ENCODE results near the gene TEK.

The TEK gene

GRCh38 chr9:27183131-27183530 is 74.1 kb downstream of the TEK start:
- TF ChIP-seq, protein P1, sequence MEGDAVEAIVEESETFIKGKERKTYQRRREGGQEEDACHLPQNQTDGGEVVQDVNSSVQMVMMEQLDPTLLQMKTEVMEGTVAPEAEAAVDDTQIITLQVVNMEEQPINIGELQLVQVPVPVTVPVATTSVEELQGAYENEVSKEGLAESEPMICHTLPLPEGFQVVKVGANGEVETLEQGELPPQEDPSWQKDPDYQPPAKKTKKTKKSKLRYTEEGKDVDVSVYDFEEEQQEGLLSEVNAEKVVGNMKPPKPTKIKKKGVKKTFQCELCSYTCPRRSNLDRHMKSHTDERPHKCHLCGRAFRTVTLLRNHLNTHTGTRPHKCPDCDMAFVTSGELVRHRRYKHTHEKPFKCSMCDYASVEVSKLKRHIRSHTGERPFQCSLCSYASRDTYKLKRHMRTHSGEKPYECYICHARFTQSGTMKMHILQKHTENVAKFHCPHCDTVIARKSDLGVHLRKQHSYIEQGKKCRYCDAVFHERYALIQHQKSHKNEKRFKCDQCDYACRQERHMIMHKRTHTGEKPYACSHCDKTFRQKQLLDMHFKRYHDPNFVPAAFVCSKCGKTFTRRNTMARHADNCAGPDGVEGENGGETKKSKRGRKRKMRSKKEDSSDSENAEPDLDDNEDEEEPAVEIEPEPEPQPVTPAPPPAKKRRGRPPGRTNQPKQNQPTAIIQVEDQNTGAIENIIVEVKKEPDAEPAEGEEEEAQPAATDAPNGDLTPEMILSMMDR (IDR thresholded peaks at IDR 0.05; ENCODE audit: insufficient read depth, low read depth, low read length, missing control alignments) = no peak
- H3K4me3 ChIP-seq (ENCODE audit: low read depth, low read length) = no peak overlapping the region
- DNase-seq (ENCODE audit: low read depth) = no peak

DNA sequence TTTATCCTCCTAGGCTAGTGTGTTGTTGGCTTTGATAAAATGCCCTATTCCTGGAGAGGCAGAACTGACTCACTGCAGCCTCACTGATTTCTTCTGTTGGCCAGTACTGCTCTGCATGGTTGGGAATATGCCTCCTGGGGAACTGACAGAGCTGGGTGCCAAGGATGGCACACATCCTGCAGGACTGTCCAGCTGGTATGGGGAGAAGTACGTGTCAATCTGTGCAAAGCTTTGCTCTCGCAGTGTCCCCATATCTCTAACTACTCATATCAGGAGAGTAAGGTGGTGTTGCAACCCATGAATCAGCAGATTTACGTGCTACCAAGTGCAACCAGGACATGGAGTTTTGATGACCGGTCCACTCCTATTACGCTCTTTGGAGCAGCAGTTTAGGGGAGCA is 74.7 kb downstream of the TEK start:
- TF ChIP-seq, protein P1 (IDR thresholded peaks at IDR 0.05; ENCODE audit: insufficient read depth, low read depth, low read length, missing control alignments) = no peak
- DNase-seq (ENCODE audit: low read depth) = no peak
- H3K4me3 ChIP-seq (ENCODE audit: low read depth, low read length) = no peak overlapping the region

- TF ChIP-seq, protein P1 (IDR thresholded peaks at IDR 0.05; ENCODE audit: insufficient read depth, low read depth, low read length, missing control alignments) = no peak
- DNase-seq (ENCODE audit: low read depth) = no peak
- H3K4me3 ChIP-seq (ENCODE audit: low read depth, low read length) = no peak overlapping the region
Observed at GRCh38 chr9:27184556-27185351, 75.7 kb downstream of the TEK start.

DNA sequence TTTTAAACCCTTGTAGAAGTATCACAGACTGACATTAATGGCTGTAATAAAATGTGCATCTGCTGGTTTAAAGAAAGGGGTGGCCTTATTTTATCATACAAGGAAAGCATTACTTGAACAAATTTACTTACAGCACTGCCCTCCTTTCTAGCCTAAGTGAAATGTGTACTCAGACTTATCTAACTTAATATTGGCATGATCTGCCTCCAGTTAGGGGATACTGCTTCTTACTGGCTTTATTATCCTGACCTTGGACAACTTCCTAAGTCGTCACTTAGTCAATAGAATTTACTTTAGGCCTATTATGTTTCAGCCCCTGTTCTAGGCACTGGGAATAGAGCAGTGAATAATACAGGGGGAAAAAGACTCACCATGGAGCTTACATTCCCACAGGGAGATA is 79.4 kb downstream of the TEK start:
- DNase-seq (ENCODE audit: low read depth) = no peak
- TF ChIP-seq, protein P1 (IDR thresholded peaks at IDR 0.05; ENCODE audit: insufficient read depth, low read depth, low read length, missing control alignments) = no peak
- no peak overlapping the region for H3K4me3 ChIP-seq (ENCODE audit: low read depth, low read length)

DNA sequence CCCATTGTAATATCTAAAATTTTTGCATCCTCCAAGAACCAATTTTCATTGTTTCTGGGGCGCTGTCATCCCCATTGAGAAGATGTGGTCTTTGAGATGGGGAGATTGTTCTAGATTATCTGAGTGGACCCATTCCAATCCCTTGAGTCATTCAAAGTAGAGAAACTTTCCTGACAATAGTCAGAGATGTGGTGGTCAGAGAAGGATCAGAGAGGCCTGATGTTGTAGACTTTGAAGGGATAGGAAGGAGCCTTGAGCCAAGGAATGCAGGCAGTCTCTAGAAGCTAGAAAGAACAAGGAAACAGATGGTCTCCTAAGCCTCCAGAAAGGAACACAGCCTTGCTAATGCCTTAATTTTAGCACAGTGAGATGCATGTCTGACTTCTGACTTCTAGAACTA is 80.4 kb downstream of the TEK start:
- no peak overlapping the region for H3K4me3 ChIP-seq (ENCODE audit: low read depth, low read length)
- TF ChIP-seq, protein P1 (IDR thresholded peaks at IDR 0.05; ENCODE audit: insufficient read depth, low read depth, low read length, missing control alignments) = no peak
- DNase-seq (ENCODE audit: low read depth) = no peak

DNA sequence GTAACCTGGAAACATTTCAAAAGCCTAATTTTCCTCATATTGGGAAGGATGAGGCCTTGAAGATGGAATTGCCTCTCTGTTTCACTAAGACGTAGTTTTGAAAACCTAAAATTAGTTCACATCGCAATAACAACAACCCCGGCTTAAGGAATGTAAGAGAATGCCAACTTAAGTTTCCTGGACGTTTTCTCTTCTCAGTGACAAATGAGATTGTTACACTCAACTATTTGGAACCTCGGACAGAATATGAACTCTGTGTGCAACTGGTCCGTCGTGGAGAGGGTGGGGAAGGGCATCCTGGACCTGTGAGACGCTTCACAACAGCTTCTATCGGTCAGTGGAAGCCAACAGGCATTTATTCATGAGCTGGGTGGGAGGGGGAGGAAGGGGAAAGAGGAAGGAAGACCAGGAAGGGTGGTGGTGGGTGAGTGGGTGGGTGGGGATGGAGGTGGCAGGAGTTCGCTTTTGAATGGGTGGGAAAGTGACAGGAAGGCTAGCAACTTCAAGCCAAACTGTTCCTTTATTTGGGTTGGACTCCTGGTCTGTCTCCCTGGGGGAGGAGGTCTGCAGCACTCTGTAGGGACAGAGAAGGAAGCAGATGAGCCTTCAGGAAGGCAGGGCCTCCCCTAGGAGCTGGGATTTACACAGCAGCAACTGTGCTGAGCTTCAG is 83.4 kb downstream of the TEK start:
- TF ChIP-seq, protein P1 (IDR thresholded peaks at IDR 0.05; ENCODE audit: insufficient read depth, low read depth, low read length, missing control alignments) = no peak
- no peak for DNase-seq (ENCODE audit: low read depth)

More for the DNA sequence above, 83.4 kb downstream of the TEK start:
- H3K4me3 ChIP-seq (ENCODE audit: low read depth, low read length) = no peak overlapping the region

Measured in GM12865 (cell line).